ENCODE results near the gene MARS1.

DNA sequence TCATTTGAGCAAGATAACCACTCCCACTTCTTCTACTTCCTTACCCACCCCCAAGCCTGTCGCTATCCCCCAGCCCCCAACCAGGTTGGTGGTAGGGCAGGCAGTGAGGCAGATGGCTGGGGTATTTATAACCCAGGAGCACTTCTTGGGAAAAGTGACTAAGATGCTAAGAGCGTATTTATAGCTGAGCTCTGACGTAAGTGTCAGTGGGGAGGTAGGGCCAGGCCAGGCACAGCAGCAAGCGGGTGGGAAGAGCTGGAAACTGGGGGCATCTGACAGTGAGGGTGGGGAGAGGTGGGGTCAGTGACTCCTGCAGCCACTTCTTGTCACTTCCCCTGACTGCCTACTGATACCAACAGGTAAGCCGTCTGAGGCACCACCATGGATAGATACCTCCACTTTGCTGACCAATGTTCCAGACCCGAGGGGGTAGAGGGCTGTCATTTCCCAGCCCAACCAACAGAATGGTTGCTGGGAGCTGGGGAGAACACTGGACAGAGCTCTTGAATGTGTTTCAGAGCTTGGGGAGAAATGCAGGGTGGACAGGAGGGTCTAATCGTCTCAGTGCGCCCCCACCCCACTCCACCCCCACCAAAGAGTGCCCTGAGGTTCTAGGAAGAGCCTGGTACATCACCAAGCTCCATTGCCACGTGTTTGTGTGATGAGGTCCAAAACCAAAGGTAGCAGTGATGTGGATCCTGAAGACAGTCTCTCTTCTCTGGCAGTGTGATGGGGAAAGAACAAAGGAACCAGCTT lies 35.5 kb upstream of the MARS1 start:
- TF ChIP-seq POLR2A (IDR thresholded peaks at IDR 0.05; ENCODE audit: low read depth, low read length) (no peak), POLR2AphosphoS5 (IDR thresholded peaks at IDR 0.05; ENCODE audit: low read depth, low read length) (no peak), TAF1 (IDR thresholded peaks at IDR 0.05; ENCODE audit: borderline replicate concordance, low read depth, low read length) (no peak)
